IMR-90 (cell line): ENCODE data around the gene DCST2. TPM values are rescaled to one million over a fixed set of nuclear protein-coding genes. Genes with fewer than 3 reads are reported as not detected.

Experiments
- ATAC-seq: fragments of 200-7000 bp; cut with Tn5 transposase; 2 replicates; pipeline ENCODE4 v1.9.1; 2020; ENCODE audit warnings: low read depth, mild to moderate bottlenecking, moderate library complexity
- BruUV-seq: library from RNA; stranded (reverse); fragments of 400-500 nt; replicated peaks from 2 replicates; lab custom pipeline; 2021; lab: Mats Ljungman, UMichigan
- CTCF ChIA-PET: fragments of 300-600 bp; formaldehyde crosslinking; extraction: SDS; loops from one replicate; lab custom pipeline; 2021; ENCODE audit warnings: antibody characterized with exemption; lab: Yijun Ruan, JAX
- POLR2A ChIA-PET: fragments of 300-600 bp; sonication (Branson Sonifier 250); formaldehyde crosslinking; loops from one replicate; lab custom pipeline; 2022; ENCODE audit warnings: antibody characterized with exemption; ENCODE audit not compliant: unreplicated experiment; lab: Charles Lee
- DNase-seq: peaks from one replicate; pipeline ENCODE4 v3.0.0; 2013
- H2AFZ ChIP-seq: replicated peaks from 2 replicates; pipeline ENCODE3; 2013; ENCODE audit warnings: low read length, mild to moderate bottlenecking; ENCODE audit not compliant: poor library complexity
- H2AK5ac ChIP-seq: 2 replicates; pipeline ENCODE4 v1.6.1; 2013; ENCODE audit warnings: low read depth, low read length, inconsistent platforms
- H2AK9ac ChIP-seq: replicated peaks from 2 replicates; pipeline ENCODE3; 2013; ENCODE audit warnings: mild to moderate bottlenecking, low read depth, low read length, moderate library complexity; ENCODE audit not compliant: poor library complexity
- H2BK120ac ChIP-seq: 2 replicates; pipeline ENCODE4 v1.6.1; 2013; ENCODE audit warnings: low read depth, low read length, inconsistent platforms
- H2BK15ac ChIP-seq: 3 replicates; pipeline ENCODE4 v1.6.1; 2013; ENCODE audit warnings: low read depth, low read length, inconsistent platforms
- H2BK20ac ChIP-seq: 2 replicates; pipeline ENCODE4 v1.6.1; 2013; ENCODE audit warnings: low read depth, mild to moderate bottlenecking, inconsistent platforms, low read length, moderate library complexity
- H2BK5ac ChIP-seq: 2 replicates; pipeline ENCODE4 v1.6.1; 2013; ENCODE audit warnings: mild to moderate bottlenecking, low read depth, low read length, inconsistent platforms; ENCODE audit not compliant: poor library complexity, severe bottlenecking
- H3K14ac ChIP-seq: replicated peaks from 2 replicates; pipeline ENCODE4 v1.6.1; 2013; ENCODE audit warnings: low read depth, low read length, inconsistent platforms
- H3K18ac ChIP-seq: 2 replicates; pipeline ENCODE4 v1.6.1; 2013; ENCODE audit warnings: low read depth, low read length, control low read depth
- H3K23ac ChIP-seq: 2 replicates; pipeline ENCODE4 v1.6.1; 2013; ENCODE audit warnings: low read depth, low read length, inconsistent platforms
- H3K27ac ChIP-seq: 2 replicates; pipeline ENCODE4 v1.5.1; 2013; ENCODE audit warnings: mild to moderate bottlenecking, control low read depth, low read length; ENCODE audit not compliant: insufficient read depth
- H3K27me3 ChIP-seq: 2 replicates; pipeline ENCODE4 v1.6.1; 2013; ENCODE audit warnings: low read length; ENCODE audit not compliant: control insufficient read depth, insufficient read depth
- H3K36me3 ChIP-seq: 2 replicates; pipeline ENCODE4 v1.6.1; 2013; ENCODE audit warnings: low read length, mixed read lengths; ENCODE audit not compliant: control insufficient read depth, insufficient read depth
- H3K4ac ChIP-seq: 2 replicates; pipeline ENCODE4 v1.6.1; 2013; ENCODE audit warnings: low read depth, low read length, inconsistent platforms
- H3K4me1 ChIP-seq: 2 replicates; pipeline ENCODE4 v1.6.1; 2013; ENCODE audit warnings: low read length, mixed read lengths; ENCODE audit not compliant: control insufficient read depth, insufficient read depth
- H3K4me2 ChIP-seq: 2 replicates; pipeline ENCODE4 v1.6.1; 2013; ENCODE audit warnings: low read depth, mild to moderate bottlenecking, control low read depth, low read length, moderate library complexity
- H3K4me3 ChIP-seq: 2 replicates; pipeline ENCODE4 v1.5.1; 2013; ENCODE audit warnings: low read depth, mild to moderate bottlenecking, control low read depth, low read length, moderate library complexity; ENCODE audit not compliant: insufficient read depth
- H3K56ac ChIP-seq: 2 replicates; pipeline ENCODE4 v1.6.1; 2013; ENCODE audit warnings: low read length, inconsistent platforms; ENCODE audit not compliant: insufficient read depth; ENCODE audit errors: extremely low read depth
- H3K79me1 ChIP-seq, 2 experiments: 2 replicates each; pipeline ENCODE4 v1.6.1; 2013; ENCODE audit warnings: low read length in 2 of 2, inconsistent platforms in 1 of 2, low read depth in 1 of 2
- H3K9ac ChIP-seq: 2 replicates; pipeline ENCODE4 v1.6.1; 2013; ENCODE audit warnings: low read depth, low read length, control low read depth
- H3K9me1 ChIP-seq: 2 replicates; pipeline ENCODE4 v1.6.1; 2013; ENCODE audit warnings: low read length, inconsistent platforms; ENCODE audit not compliant: insufficient read depth
- H3K9me3 ChIP-seq: 2 replicates; pipeline ENCODE4 v1.6.1; 2013; ENCODE audit warnings: low read length; ENCODE audit not compliant: control insufficient read depth, insufficient read depth
- H4K20me1 ChIP-seq: 2 replicates; pipeline ENCODE4 v1.6.1; 2013; ENCODE audit warnings: low read length, inconsistent platforms; ENCODE audit not compliant: insufficient read depth
- H4K5ac ChIP-seq: 2 replicates; pipeline ENCODE4 v1.6.1; 2013; ENCODE audit warnings: mild to moderate bottlenecking, low read depth, low read length, control low read depth
- H4K8ac ChIP-seq, 2 experiments: 2 replicates each; pipeline ENCODE4 v1.6.1; 2013; ENCODE audit warnings: low read depth in 2 of 2, low read length in 2 of 2, control low read depth in 1 of 2, inconsistent platforms in 1 of 2
- H4K91ac ChIP-seq: 2 replicates; pipeline ENCODE4 v1.6.1; 2013; ENCODE audit warnings: low read depth, low read length, inconsistent platforms; ENCODE audit not compliant: insufficient read depth
- CEBPB ChIP-seq: IDR thresholded peaks from 2 replicates; pipeline ENCODE4 v1.6.1; 2012; ENCODE audit warnings: low read depth, low read length, improper control_type of control experiment
- CHD1 ChIP-seq: IDR thresholded peaks from 2 replicates; pipeline ENCODE4 v1.6.1; 2012; ENCODE audit warnings: low read depth, low read length, improper control_type of control experiment
- FOS ChIP-seq: fragments of 150-350 bp; IDR thresholded peaks from 2 replicates; pipeline ENCODE4 v1.6.1; 2016; ENCODE audit warnings: low read depth, low read length
- MAZ ChIP-seq: IDR thresholded peaks from 2 replicates; pipeline ENCODE4 v1.6.1; 2012; ENCODE audit warnings: low read depth, mild to moderate bottlenecking, low read length, improper control_type of control experiment, moderate library complexity, borderline replicate concordance
- MXI1 ChIP-seq: IDR thresholded peaks from 2 replicates; pipeline ENCODE4 v1.6.1; 2012; ENCODE audit warnings: low read depth, mild to moderate bottlenecking, low read length, moderate library complexity, borderline replicate concordance
- NFE2L2 ChIP-seq: fragments of 150-350 bp; IDR thresholded peaks from 2 replicates; pipeline ENCODE4 v1.6.1; 2016; ENCODE audit warnings: low read depth, mild to moderate bottlenecking, low read length
- POLR2A ChIP-seq: IDR thresholded peaks from 2 replicates; pipeline ENCODE4 v1.6.1; 2012; ENCODE audit warnings: mild to moderate bottlenecking, low read depth, low read length
- RAD21 ChIP-seq: IDR thresholded peaks from 2 replicates; pipeline ENCODE4 v1.6.1; 2012; ENCODE audit warnings: low read length, improper control_type of control experiment
- RFX5 ChIP-seq: IDR thresholded peaks from 2 replicates; pipeline ENCODE4 v1.8.0; 2012; ENCODE audit warnings: low read depth, mild to moderate bottlenecking, low read length, moderate library complexity
- SMC3 ChIP-seq: fragments of 150-350 bp; IDR thresholded peaks from 2 replicates; pipeline ENCODE4 v1.6.1; 2016; ENCODE audit warnings: low read depth, mild to moderate bottlenecking, antibody characterized with exemption, low read length, moderate library complexity
- WGBS, 2 experiments: methylation state at CpG; one replicate each; pipeline versions ENCODE4 v1.1.5 to v1.1.7; 2013; ENCODE audit warnings: missing lambda C conversion rate in 2 of 2; ENCODE audit not compliant: insufficient read length in 1 of 2; ENCODE audit errors: extremely low coverage in 2 of 2; 5-methylcytosine and 5-hydroxymethylcytosine counted together
- dilution Hi-C: fragments of 300-500 bp; cut with HindIII; formaldehyde crosslinking; loops from one replicate; pipeline ENCODE4 v1.14.3; 2018; ENCODE audit warnings: low sequenced_read_pairs; ENCODE audit not compliant: unreplicated experiment
- in situ Hi-C: fragments of 300-500 bp; cut with MboI; formaldehyde crosslinking; loops from 3 replicates; pipeline ENCODE4 v1.14.3; 2019; ENCODE audit warnings: low sequenced_read_pairs, inconsistent platforms, mixed read lengths
- intact Hi-C: fragments of 100-400 bp; cut with micrococcal nuclease; formaldehyde crosslinking; loops from 2 replicates; pipeline ENCODE4 v1.10.0; 2022
- polyA plus RNA-seq, 3 experiments: library from polyadenylated mRNA; depleted of rRNA; stranded (reverse); fragments of >200 nt; gene quantifications; 2 replicates each; pipeline ENCODE4 v1.2.3, GENCODE V29; 2012; ENCODE audit warnings: low replicate concordance in 1 of 3
- total RNA-seq: library from RNA; depleted of rRNA; stranded (reverse); fragments of >200 nt; gene quantifications from 2 replicates; pipeline ENCODE4 v1.2.3, GENCODE V29; 2012
- TF ChIP-seq, protein P1 (sequence below): fragments of 150-350 bp; IDR thresholded peaks from 2 replicates; pipeline ENCODE4 v1.6.1; 2016; ENCODE audit warnings: low read depth, mild to moderate bottlenecking, low read length, moderate library complexity, borderline replicate concordance
- TF ChIP-seq, protein P2 (sequence below): conservative IDR thresholded peaks from 2 replicates; pipeline ENCODE4 v1.5.1; 2012; ENCODE audit warnings: mild to moderate bottlenecking, low read depth, low read length, improper control_type of control experiment
- TF ChIP-seq, protein P3 (sequence below): fragments of 150-350 bp; IDR thresholded peaks from 2 replicates; pipeline ENCODE4 v1.6.1; 2017; ENCODE audit warnings: mild to moderate bottlenecking, antibody characterized with exemption, low read length, low read depth

The DCST2 gene
- total and polyA plus RNA-seq, 2 of the 4 experiments (the other 2 are of a cell fraction), result 0.14 TPM; not detected in 1

DNA sequence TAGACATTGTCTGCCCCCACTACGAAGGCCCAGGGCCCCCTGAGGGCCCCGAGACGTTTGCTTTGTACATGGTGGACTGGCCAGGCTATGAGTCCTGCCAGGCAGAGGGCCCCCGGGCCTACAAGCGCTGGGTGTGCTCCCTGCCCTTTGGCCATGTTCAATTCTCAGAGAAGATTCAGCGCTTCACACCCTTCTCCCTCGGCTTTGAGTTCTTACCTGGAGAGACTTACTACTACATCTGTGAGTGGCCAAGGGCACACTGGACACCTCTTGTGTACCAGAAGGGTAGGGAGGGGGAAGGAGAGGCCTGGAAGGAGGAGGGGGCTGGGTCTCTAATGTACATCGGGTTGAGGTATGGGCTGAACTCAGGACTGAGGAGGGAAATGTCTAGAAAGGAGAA, 33.2 kb upstream of the DCST2 start:
- Histone ChIP-seq H3K4me2 (no peak overlapping the region), H3K18ac (no peak overlapping the region), H2AK9ac (no peak overlapping the region), H4K20me1 (peaks cover 8% of the 10 kb centered on the region; the same call in 1 of the 2 replicates), H2BK5ac (no peak overlapping the region), H3K27ac (no peak overlapping the region), H4K8ac (no peak overlapping the region), H3K4me3 (no peak overlapping the region), H4K91ac (no peak overlapping the region), H3K27me3 (no peaks in the 10 kb centered on the region), H3K4ac (no peak overlapping the region), H3K79me1 (peaks cover 10 to 17% of the 10 kb centered on the region in 2 experiments), H2AK5ac (no peak overlapping the region), H3K36me3 (peaks cover 21% of the 10 kb centered on the region; the same call in 1 of the 2 replicates), H3K9ac (no peak overlapping the region), H3K9me3 (no peaks in the 10 kb centered on the region), H3K23ac (no peak overlapping the region), H3K56ac (no peak overlapping the region), H2AFZ (no peak overlapping the region), H2BK120ac (no peak overlapping the region), H2BK20ac (no peak overlapping the region), H4K5ac (no peak overlapping the region), H3K4me1 (peaks cover 7% of the 10 kb centered on the region; the same call in 1 of the 2 replicates), H2BK15ac (no peak overlapping the region), H3K9me1 (peaks cover 8% of the 10 kb centered on the region; the same call in 1 of the 2 replicates), H3K14ac (no peak overlapping the region)
- intact Hi-C loops (no loop called here), in situ Hi-C loops (no loop called here), dilution Hi-C loops (no loop called here)
- ChIA-PET POLR2A (no interaction called here), CTCF (no interaction called here)
- ATAC-seq, result no peak
- no peak for DNase-seq
- whole genome bisulfite sequencing, 2 experiments, result 84% methylated on average over 3 of the region's 8 CpGs; no CpG with 5 or more reads in 1 of the 2 experiments
- no TSS peak for BruUV-seq
- no peak for TF ChIP-seq CHD1
- TF ChIP-seq FOS, result no peak
- TF ChIP-seq, protein P1, sequence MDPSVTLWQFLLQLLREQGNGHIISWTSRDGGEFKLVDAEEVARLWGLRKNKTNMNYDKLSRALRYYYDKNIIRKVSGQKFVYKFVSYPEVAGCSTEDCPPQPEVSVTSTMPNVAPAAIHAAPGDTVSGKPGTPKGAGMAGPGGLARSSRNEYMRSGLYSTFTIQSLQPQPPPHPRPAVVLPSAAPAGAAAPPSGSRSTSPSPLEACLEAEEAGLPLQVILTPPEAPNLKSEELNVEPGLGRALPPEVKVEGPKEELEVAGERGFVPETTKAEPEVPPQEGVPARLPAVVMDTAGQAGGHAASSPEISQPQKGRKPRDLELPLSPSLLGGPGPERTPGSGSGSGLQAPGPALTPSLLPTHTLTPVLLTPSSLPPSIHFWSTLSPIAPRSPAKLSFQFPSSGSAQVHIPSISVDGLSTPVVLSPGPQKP, result no peak
- no peak for TF ChIP-seq MXI1
- TF ChIP-seq, protein P2, sequence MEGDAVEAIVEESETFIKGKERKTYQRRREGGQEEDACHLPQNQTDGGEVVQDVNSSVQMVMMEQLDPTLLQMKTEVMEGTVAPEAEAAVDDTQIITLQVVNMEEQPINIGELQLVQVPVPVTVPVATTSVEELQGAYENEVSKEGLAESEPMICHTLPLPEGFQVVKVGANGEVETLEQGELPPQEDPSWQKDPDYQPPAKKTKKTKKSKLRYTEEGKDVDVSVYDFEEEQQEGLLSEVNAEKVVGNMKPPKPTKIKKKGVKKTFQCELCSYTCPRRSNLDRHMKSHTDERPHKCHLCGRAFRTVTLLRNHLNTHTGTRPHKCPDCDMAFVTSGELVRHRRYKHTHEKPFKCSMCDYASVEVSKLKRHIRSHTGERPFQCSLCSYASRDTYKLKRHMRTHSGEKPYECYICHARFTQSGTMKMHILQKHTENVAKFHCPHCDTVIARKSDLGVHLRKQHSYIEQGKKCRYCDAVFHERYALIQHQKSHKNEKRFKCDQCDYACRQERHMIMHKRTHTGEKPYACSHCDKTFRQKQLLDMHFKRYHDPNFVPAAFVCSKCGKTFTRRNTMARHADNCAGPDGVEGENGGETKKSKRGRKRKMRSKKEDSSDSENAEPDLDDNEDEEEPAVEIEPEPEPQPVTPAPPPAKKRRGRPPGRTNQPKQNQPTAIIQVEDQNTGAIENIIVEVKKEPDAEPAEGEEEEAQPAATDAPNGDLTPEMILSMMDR, result no peak
- no peak for TF ChIP-seq RFX5
- no peak for TF ChIP-seq MAZ
- TF ChIP-seq RAD21, result no peak
- TF ChIP-seq POLR2A, result no peak
- TF ChIP-seq CEBPB, result no peak
- TF ChIP-seq NFE2L2, result no peak
- TF ChIP-seq, protein P3, sequence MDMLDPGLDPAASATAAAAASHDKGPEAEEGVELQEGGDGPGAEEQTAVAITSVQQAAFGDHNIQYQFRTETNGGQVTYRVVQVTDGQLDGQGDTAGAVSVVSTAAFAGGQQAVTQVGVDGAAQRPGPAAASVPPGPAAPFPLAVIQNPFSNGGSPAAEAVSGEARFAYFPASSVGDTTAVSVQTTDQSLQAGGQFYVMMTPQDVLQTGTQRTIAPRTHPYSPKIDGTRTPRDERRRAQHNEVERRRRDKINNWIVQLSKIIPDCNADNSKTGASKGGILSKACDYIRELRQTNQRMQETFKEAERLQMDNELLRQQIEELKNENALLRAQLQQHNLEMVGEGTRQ, result no peak
- TF ChIP-seq SMC3, result no peak
